ENCODE data around the gene THBS2.

Gene THBS2

GRCh38 chr6:169293196-169293595, 39.5 kb upstream of the THBS2 start:
- no peaks in the 10 kb centered on the region for H3K4me1 ChIP-seq (ENCODE audit: insufficient read depth, low read length, poor library complexity, severe bottlenecking)
- H3K4me3 ChIP-seq (ENCODE audit: low read length, poor library complexity, severe bottlenecking) = no peak overlapping the region
- no peaks in the 10 kb centered on the region for H3K36me3 ChIP-seq (ENCODE audit: insufficient read depth, low read length)
- no peak overlapping the region for H2AFZ ChIP-seq (ENCODE audit: low read length)
- no peaks in the 10 kb centered on the region for H3K27me3 ChIP-seq (ENCODE audit: insufficient read depth, low read length, poor library complexity, severe bottlenecking)
- no peak overlapping the region for H3K9ac ChIP-seq (ENCODE audit: low read depth, low read length, poor library complexity, severe bottlenecking)
- H3K4me2 ChIP-seq (ENCODE audit: low read depth, low read length, poor library complexity, severe bottlenecking) = no peak overlapping the region
- H3F3A ChIP-seq (ENCODE audit: low read depth) = no peaks in the 10 kb centered on the region
- H3K79me2 ChIP-seq (ENCODE audit: insufficient read depth, low read length) = no peaks in the 10 kb centered on the region
- TF ChIP-seq CTCF (conservative IDR thresholded peaks at IDR 0.05; ENCODE audit: low read length) (no peak), EZH2phosphoT487 (IDR thresholded peaks at IDR 0.05; ENCODE audit: borderline replicate concordance) (no peak)
- no peaks in the 10 kb centered on the region for H4K20me1 ChIP-seq (ENCODE audit: insufficient read depth, low read length, poor library complexity, severe bottlenecking)
- peaks cover 6% of the 10 kb centered on the region; the same call in 1 of the 2 replicates for H3K9me3 ChIP-seq (ENCODE audit: insufficient read depth, low read depth, low read length)
- H3K9me2 ChIP-seq (replicated peaks; ENCODE audit: low read depth, low read length) = no peaks in the 10 kb centered on the region

GRCh38 chr6:169292338-169293124, 38.9 kb upstream of the THBS2 start:
- Histone ChIP-seq H3K27me3 (ENCODE audit: insufficient read depth, low read length, poor library complexity, severe bottlenecking) (no peaks in the 10 kb centered on the region), H3K9me3 (ENCODE audit: insufficient read depth, low read depth, low read length) (peaks cover 6% of the 10 kb centered on the region; the same call in 1 of the 2 replicates), H2AFZ (ENCODE audit: low read length) (no peak overlapping the region), H4K20me1 (ENCODE audit: insufficient read depth, low read length, poor library complexity, severe bottlenecking) (no peaks in the 10 kb centered on the region), H3K79me2 (ENCODE audit: insufficient read depth, low read length) (no peaks in the 10 kb centered on the region), H3K36me3 (ENCODE audit: insufficient read depth, low read length) (no peaks in the 10 kb centered on the region), H3K4me1 (ENCODE audit: insufficient read depth, low read length, poor library complexity, severe bottlenecking) (no peaks in the 10 kb centered on the region), H3K9ac (ENCODE audit: low read depth, low read length, poor library complexity, severe bottlenecking) (no peak overlapping the region), H3K4me2 (ENCODE audit: low read depth, low read length, poor library complexity, severe bottlenecking) (no peak overlapping the region), H3F3A (ENCODE audit: low read depth) (no peaks in the 10 kb centered on the region), H3K4me3 (ENCODE audit: low read length, poor library complexity, severe bottlenecking) (no peak overlapping the region), H3K9me2 (replicated peaks; ENCODE audit: low read depth, low read length) (no peaks in the 10 kb centered on the region)
- TF ChIP-seq CTCF (conservative IDR thresholded peaks at IDR 0.05; ENCODE audit: low read length) (no peak), EZH2phosphoT487 (IDR thresholded peaks at IDR 0.05; ENCODE audit: borderline replicate concordance) (no peak)

- Histone ChIP-seq H3K4me2 (ENCODE audit: low read depth, low read length, poor library complexity, severe bottlenecking) (no peak overlapping the region), H4K20me1 (ENCODE audit: insufficient read depth, low read length, poor library complexity, severe bottlenecking) (no peaks in the 10 kb centered on the region), H3K9me3 (ENCODE audit: insufficient read depth, low read depth, low read length) (peaks cover 6% of the 10 kb centered on the region; the same call in 1 of the 2 replicates), H3K4me1 (ENCODE audit: insufficient read depth, low read length, poor library complexity, severe bottlenecking) (no peaks in the 10 kb centered on the region), H3K36me3 (ENCODE audit: insufficient read depth, low read length) (no peaks in the 10 kb centered on the region), H3F3A (ENCODE audit: low read depth) (no peaks in the 10 kb centered on the region), H3K79me2 (ENCODE audit: insufficient read depth, low read length) (no peaks in the 10 kb centered on the region), H3K9me2 (replicated peaks; ENCODE audit: low read depth, low read length) (no peaks in the 10 kb centered on the region), H3K27me3 (ENCODE audit: insufficient read depth, low read length, poor library complexity, severe bottlenecking) (no peaks in the 10 kb centered on the region), H3K4me3 (ENCODE audit: low read length, poor library complexity, severe bottlenecking) (no peak overlapping the region), H3K9ac (ENCODE audit: low read depth, low read length, poor library complexity, severe bottlenecking) (no peak overlapping the region), H2AFZ (ENCODE audit: low read length) (no peak overlapping the region)
- TF ChIP-seq EZH2phosphoT487 (IDR thresholded peaks at IDR 0.05; ENCODE audit: borderline replicate concordance) (no peak), CTCF (conservative IDR thresholded peaks at IDR 0.05; ENCODE audit: low read length) (no peak)
Measured at GRCh38 chr6:169291646-169292337, 38.1 kb upstream of the THBS2 start.
